Epithelial cell of esophagus (primary cell): ENCODE results near the gene ENG.

Source experiments
- DNase-seq: peaks from one replicate; pipeline ENCODE4 v3.0.0; 2010; ENCODE audit warnings: low read depth
- H3K4me3 ChIP-seq: 2 replicates; pipeline ENCODE4 v1.5.1; 2011; ENCODE audit warnings: mild to moderate bottlenecking, low read length, control low read depth
- CTCF ChIP-seq: IDR thresholded peaks from 2 replicates; pipeline ENCODE4 v1.5.1; 2011; ENCODE audit warnings: low read depth, mild to moderate bottlenecking, low read length, control low read depth, inconsistent platforms; ENCODE audit not compliant: insufficient read depth; ENCODE audit errors: missing control alignments

The ENG gene

GRCh38 chr9:127862075-127863011 is 7.9 kb upstream of the ENG start:
- H3K4me3 ChIP-seq = no peak overlapping the region
- TF ChIP-seq CTCF = no peak
- no peak for DNase-seq

GRCh38 chr9:127860779-127861178 is 6.3 kb upstream of the ENG start:
- no peak for TF ChIP-seq CTCF
- no peak for DNase-seq
- no peak overlapping the region for H3K4me3 ChIP-seq

- DNase-seq = no peak
- H3K4me3 ChIP-seq = no peak overlapping the region
- no peak for TF ChIP-seq CTCF
These were observed 5.8 kb upstream of the ENG start for GRCh38 chr9:127860260-127860659.

GRCh38 chr9:127858041-127858512 is 3.6 kb upstream of the ENG start:
- no peak for DNase-seq
- H3K4me3 ChIP-seq = no peak overlapping the region
- no peak for TF ChIP-seq CTCF

GRCh38 chr9:127857278-127857677 is 2.8 kb upstream of the ENG start:
- no peak for DNase-seq
- no peak overlapping the region for H3K4me3 ChIP-seq
- TF ChIP-seq CTCF = no peak

GRCh38 chr9:127856729-127857116 is 2.3 kb upstream of the ENG start:
- TF ChIP-seq CTCF = no peak
- DNase-seq = no peak

More at GRCh38 chr9:127856729-127857116, 2.3 kb upstream of the ENG start:
- H3K4me3 ChIP-seq = no peak overlapping the region
